Vagina (tissue), 2 donors: Measurements from ENCODE around the gene TTC33. TPM values are rescaled to one million over a fixed set of nuclear protein-coding genes. Genes with fewer than 3 reads are reported as not detected.

Experiments used
- DNase-seq, 2 donors: peaks; one replicate each; pipeline ENCODE4 v3.0.0-alpha.2; 2017; ENCODE audit errors: extremely low spot score in 2 of 2
- H3K27ac ChIP-seq: fragments of 200-600 bp; sonication (generic); one replicate; pipeline ENCODE4 v1.5.1; 2019
- H3K27me3 ChIP-seq: fragments of 200-600 bp; sonication (generic); one replicate; pipeline ENCODE4 v1.5.1; 2019
- H3K36me3 ChIP-seq, 2 donors: fragments of 200-600 bp; sonication (generic); one replicate each; pipeline ENCODE4 v1.5.1; 2017 to 2019
- H3K4me1 ChIP-seq: fragments of 200-600 bp; sonication (generic); one replicate; pipeline ENCODE4 v1.5.1; 2019
- H3K4me3 ChIP-seq, 2 donors: fragments of 200-600 bp; sonication (generic); 1 replicate in 1 of 2; 2 replicates in 1 of 2; pipeline ENCODE4 v1.5.1; 2016 to 2019
- H3K9me3 ChIP-seq: fragments of 200-600 bp; sonication (generic); one replicate; pipeline ENCODE4 v1.5.1; 2019
- POLR2A ChIP-seq, 2 donors: fragments of 450-650 bp; IDR thresholded peaks; one replicate each; pipeline ENCODE4 v1.6.1; 2017; ENCODE audit warnings: antibody characterized with exemption in 2 of 2, mild to moderate bottlenecking in 2 of 2, moderate library complexity in 2 of 2
- POLR2AphosphoS5 ChIP-seq, 2 donors: sonication (generic); formaldehyde crosslinking; IDR thresholded peaks; one replicate each; pipeline ENCODE4 v1.9.0; 2017; ENCODE audit warnings: antibody characterized with exemption in 2 of 2, mild to moderate bottlenecking in 2 of 2, low read depth in 1 of 2; ENCODE audit not compliant: insufficient read depth in 1 of 2
- intact Hi-C: fragments of 100-400 bp; cut with DNase I; formaldehyde crosslinking; loops from one replicate; pipeline ENCODE4 v1.15.1; 2023
- total RNA-seq: library from RNA; depleted of rRNA; stranded (reverse); fragments of >200 nt; gene quantifications from one replicate; pipeline ENCODE4 v1.2.3, GENCODE V29; 2016
- TF ChIP-seq, protein P1 (sequence below), 3 experiments: fragments of 450-650 bp in 2 of 3; fragments of 200-600 bp in 1 of 3; sonication (generic) in 1 of 3; IDR thresholded peaks; one replicate each; pipeline ENCODE4 v1.5.1; 2017 to 2019; ENCODE audit warnings: antibody characterized with exemption in 3 of 3, mild to moderate bottlenecking in 2 of 3, moderate library complexity in 2 of 3

The TTC33 gene
- total RNA-seq, 1 donor from 2014 or later: 12.8 TPM

DNA sequence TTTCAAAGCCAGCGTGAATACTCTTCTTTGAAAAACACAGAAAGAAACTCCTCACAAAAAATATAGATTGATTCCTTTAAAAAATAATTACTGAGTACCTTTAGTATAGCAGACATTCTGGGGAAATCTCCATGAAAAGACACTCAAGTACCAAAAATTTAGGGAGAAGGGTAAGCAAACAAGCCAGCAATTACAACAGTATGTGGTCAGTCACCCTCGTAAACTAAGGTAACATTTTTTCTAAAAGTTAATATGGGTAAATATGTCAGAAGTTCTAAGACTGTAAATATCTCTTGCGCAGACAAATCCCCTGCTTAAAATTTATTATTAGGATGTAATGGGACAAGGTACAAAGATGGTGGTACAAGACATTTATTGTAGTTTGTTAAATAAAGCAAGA, 178.0 kb downstream of the TTC33 start:
- H3K4me3 ChIP-seq: no peak overlapping the region
- DNase-seq: no peak
- H3K36me3 ChIP-seq: no peaks in the 10 kb centered on the region
- no peaks in the 10 kb centered on the region for H3K4me1 ChIP-seq
- no peaks in the 10 kb centered on the region for H3K27me3 ChIP-seq
- intact Hi-C loops: no loop called here
- no peak for TF ChIP-seq POLR2A (IDR thresholded peaks at IDR 0.05)
- TF ChIP-seq POLR2AphosphoS5 (IDR thresholded peaks at IDR 0.05; ENCODE audit: insufficient read depth in 1 of 2, low read depth in 1 of 2): no peak
- TF ChIP-seq, protein P1, sequence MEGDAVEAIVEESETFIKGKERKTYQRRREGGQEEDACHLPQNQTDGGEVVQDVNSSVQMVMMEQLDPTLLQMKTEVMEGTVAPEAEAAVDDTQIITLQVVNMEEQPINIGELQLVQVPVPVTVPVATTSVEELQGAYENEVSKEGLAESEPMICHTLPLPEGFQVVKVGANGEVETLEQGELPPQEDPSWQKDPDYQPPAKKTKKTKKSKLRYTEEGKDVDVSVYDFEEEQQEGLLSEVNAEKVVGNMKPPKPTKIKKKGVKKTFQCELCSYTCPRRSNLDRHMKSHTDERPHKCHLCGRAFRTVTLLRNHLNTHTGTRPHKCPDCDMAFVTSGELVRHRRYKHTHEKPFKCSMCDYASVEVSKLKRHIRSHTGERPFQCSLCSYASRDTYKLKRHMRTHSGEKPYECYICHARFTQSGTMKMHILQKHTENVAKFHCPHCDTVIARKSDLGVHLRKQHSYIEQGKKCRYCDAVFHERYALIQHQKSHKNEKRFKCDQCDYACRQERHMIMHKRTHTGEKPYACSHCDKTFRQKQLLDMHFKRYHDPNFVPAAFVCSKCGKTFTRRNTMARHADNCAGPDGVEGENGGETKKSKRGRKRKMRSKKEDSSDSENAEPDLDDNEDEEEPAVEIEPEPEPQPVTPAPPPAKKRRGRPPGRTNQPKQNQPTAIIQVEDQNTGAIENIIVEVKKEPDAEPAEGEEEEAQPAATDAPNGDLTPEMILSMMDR (IDR thresholded peaks at IDR 0.05): no peak
- H3K27ac ChIP-seq: no peak overlapping the region
- no peaks in the 10 kb centered on the region for H3K9me3 ChIP-seq

DNA sequence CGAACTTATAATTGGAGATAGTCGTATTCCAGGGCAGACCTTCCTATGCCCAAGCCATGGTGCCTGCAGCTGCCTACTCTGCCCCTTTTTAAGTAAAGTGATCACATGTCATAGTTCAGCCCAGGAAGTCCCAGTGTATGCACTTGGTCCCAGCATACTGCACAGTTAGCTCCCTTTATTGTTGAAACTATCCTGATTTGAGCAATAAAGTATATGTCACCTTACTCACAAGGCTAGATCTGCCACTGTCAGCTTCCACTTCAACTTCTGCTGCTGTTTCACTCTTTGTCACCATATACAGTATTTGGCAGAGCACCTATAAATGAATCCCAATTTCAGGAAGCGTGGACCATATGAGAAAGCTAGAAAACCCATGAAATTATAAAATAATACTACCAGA, 179.8 kb downstream of the TTC33 start:
- no peaks in the 10 kb centered on the region for H3K9me3 ChIP-seq
- intact Hi-C loops: no loop called here

DNA sequence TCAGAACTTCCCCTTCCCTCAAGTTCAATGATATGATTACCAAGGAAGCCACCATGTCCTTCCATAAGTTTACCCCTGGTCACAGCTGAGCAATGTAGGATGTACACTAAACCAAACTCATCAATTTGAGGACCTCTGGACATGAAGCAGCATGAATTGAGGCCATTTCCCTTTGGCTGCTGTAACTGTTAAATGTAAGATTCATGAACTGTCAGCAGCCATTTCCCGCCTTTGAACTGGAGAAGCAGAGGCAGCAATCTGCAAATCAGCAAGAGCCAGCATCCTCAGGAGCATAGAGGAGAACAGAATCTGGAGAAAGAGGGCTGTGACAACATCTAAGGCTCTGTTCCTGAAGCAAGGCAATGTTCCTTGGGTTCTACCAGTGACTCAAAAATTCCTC, 180.3 kb downstream of the TTC33 start:
- Histone ChIP-seq H3K27ac (no peak overlapping the region), H3K36me3 (no peaks in the 10 kb centered on the region), H3K4me3 (no peak overlapping the region), H3K9me3 (no peaks in the 10 kb centered on the region), H3K27me3 (no peaks in the 10 kb centered on the region), H3K4me1 (no peaks in the 10 kb centered on the region)
- TF ChIP-seq POLR2A (IDR thresholded peaks at IDR 0.05) (no peak), POLR2AphosphoS5 (IDR thresholded peaks at IDR 0.05; ENCODE audit: insufficient read depth in 1 of 2, low read depth in 1 of 2) (no peak)
- TF ChIP-seq, protein P1 (IDR thresholded peaks at IDR 0.05): no peak
- no peak for DNase-seq
- intact Hi-C loops: no loop called here

More for the DNA sequence above, 179.8 kb downstream of the TTC33 start:
- Histone ChIP-seq H3K27me3 (no peaks in the 10 kb centered on the region), H3K27ac (no peak overlapping the region), H3K4me1 (no peaks in the 10 kb centered on the region), H3K4me3 (no peak overlapping the region), H3K36me3 (no peaks in the 10 kb centered on the region)
- DNase-seq: no peak
- no peak for TF ChIP-seq POLR2A (IDR thresholded peaks at IDR 0.05)
- TF ChIP-seq, protein P1 (IDR thresholded peaks at IDR 0.05): no peak
- TF ChIP-seq POLR2AphosphoS5 (IDR thresholded peaks at IDR 0.05; ENCODE audit: insufficient read depth in 1 of 2, low read depth in 1 of 2): no peak

DNA sequence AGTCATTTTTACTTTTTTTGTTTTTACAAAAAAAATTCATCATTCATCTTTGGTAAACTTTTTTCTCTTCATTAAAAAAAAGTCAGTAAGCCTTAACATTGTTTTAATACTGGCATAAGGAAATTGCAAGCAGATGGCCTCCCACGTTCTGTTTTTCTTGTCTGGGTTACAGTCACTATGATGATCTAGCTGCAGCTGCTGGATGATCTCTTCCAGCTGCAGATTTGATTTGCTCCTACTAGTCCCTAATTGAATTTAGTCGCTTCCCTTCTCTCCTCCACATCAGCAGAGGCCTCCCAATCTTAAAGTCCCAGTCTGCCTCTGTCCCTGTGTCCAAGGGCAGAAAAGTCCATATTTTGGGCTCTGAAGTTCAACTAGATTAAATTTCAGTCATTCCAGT, 182.8 kb downstream of the TTC33 start:
- no peak overlapping the region for H3K4me3 ChIP-seq
- H3K4me1 ChIP-seq: no peaks in the 10 kb centered on the region
- H3K27me3 ChIP-seq: no peaks in the 10 kb centered on the region
- H3K9me3 ChIP-seq: no peaks in the 10 kb centered on the region
- H3K27ac ChIP-seq: no peak overlapping the region
- TF ChIP-seq, protein P1 (IDR thresholded peaks at IDR 0.05): no peak
- no peak for TF ChIP-seq POLR2AphosphoS5 (IDR thresholded peaks at IDR 0.05; ENCODE audit: insufficient read depth in 1 of 2, low read depth in 1 of 2)
- no peak for TF ChIP-seq POLR2A (IDR thresholded peaks at IDR 0.05)
- intact Hi-C loops: no loop called here
- DNase-seq: no peak
- H3K36me3 ChIP-seq: no peaks in the 10 kb centered on the region

DNA sequence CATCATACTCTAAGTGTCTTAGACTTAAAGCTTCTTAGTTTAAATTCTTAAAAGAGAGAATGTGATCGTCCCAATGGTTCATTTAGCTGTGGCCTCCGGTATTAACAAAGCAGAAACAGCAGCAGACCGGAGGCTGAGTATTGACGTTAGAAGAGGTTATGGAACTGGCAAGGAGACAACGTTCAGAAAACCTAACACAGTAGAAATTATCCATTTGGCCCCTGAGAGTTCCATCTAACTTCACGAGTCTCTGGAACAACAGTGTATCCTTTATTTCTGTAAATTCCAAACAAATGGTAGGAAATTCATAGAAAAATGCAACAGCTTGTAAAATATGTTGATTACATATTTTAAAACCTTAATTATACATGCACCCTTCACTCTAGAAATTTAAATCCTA, 183.4 kb downstream of the TTC33 start:
- no peak for TF ChIP-seq POLR2A (IDR thresholded peaks at IDR 0.05)
- TF ChIP-seq, protein P1 (IDR thresholded peaks at IDR 0.05): no peak
- Histone ChIP-seq H3K4me1 (no peaks in the 10 kb centered on the region), H3K27me3 (no peaks in the 10 kb centered on the region), H3K27ac (no peak overlapping the region), H3K9me3 (no peaks in the 10 kb centered on the region), H3K36me3 (no peaks in the 10 kb centered on the region), H3K4me3 (no peak overlapping the region)
- no peak for DNase-seq
- intact Hi-C loops: no loop called here
